Measurements from ENCODE around the gene DNAAF5. TPM values are rescaled to one million over a fixed set of nuclear protein-coding genes. Genes with fewer than 3 reads are reported as not detected.

DNAAF5 gene
- total and polyA plus RNA-seq, 2 of the 13 experiments (the other 11 are each of a cell fraction or from before 2014, with no cell fraction given), result 11.9 to 21.5 TPM

GRCh38 chr7:816300-816750, 89.8 kb downstream of the DNAAF5 start (continued):
- TF ChIP-seq ZNF629 (CRISPR knock-in tag; conservative IDR thresholded peaks at IDR 0.05) (no peak), CBX2 (IDR thresholded peaks at IDR 0.05; ENCODE audit: low read depth, low read length) (no peak), CBX2 (CRISPR knock-in tag; IDR thresholded peaks at IDR 0.05; ENCODE audit: low read depth) (no peak), ZNF780A (CRISPR knock-in tag; IDR thresholded peaks at IDR 0.05) (no peak), KDM5B (CRISPR knock-in tag; IDR thresholded peaks at IDR 0.05; ENCODE audit: borderline replicate concordance) (no peak), BRF2 (CRISPR knock-in tag; IDR thresholded peaks at IDR 0.05) (no peak), ZSCAN12 (CRISPR knock-in tag; IDR thresholded peaks at IDR 0.05) (no peak), ZMAT5 (CRISPR knock-in tag; IDR thresholded peaks at IDR 0.05; ENCODE audit: borderline replicate concordance, low read depth) (no peak), KDM4B (CRISPR knock-in tag; IDR thresholded peaks at IDR 0.05) (no peak), CBX1 (IDR thresholded peaks at IDR 0.05; ENCODE audit: low read depth) (no peak), SNAPC5 (CRISPR knock-in tag; IDR thresholded peaks at IDR 0.05; ENCODE audit: borderline replicate concordance) (no peak), ATF7-NPFF (CRISPR knock-in tag; IDR thresholded peaks at IDR 0.05; ENCODE audit: low read depth) (no peak), ZBTB2 (CRISPR knock-in tag; IDR thresholded peaks at IDR 0.05; ENCODE audit: low read depth) (0 out of 2 replicates have a peak, but pooled peaks have one; percentile 48), DMTF1 (CRISPR knock-in tag; IDR thresholded peaks at IDR 0.05) (no peak), POLR2AphosphoS5 (IDR thresholded peaks at IDR 0.05; ENCODE audit: low read depth, low read length) (no peak), HBP1 (CRISPR knock-in tag; IDR thresholded peaks at IDR 0.05; ENCODE audit: low read depth) (no peak), HES4 (CRISPR knock-in tag; IDR thresholded peaks at IDR 0.05; ENCODE audit: borderline replicate concordance) (no peak), ZNF121 (CRISPR knock-in tag; IDR thresholded peaks at IDR 0.05) (no peak), ZBTB21 (CRISPR knock-in tag; IDR thresholded peaks at IDR 0.05) (no peak), HOMEZ (CRISPR knock-in tag; IDR thresholded peaks at IDR 0.05; ENCODE audit: low read depth) (no peak), ZBTB43 (CRISPR knock-in tag; conservative IDR thresholded peaks at IDR 0.05) (no peak)

Measured in HepG2 (cell line).